GM21825 (cell line): Measurements from ENCODE around the gene UBE3A.
"Not testable (repeated sequence)": the region's sequence is repeated elsewhere in the genome, so short reads cannot be mapped to it uniquely, and the experiment has no call there.

ENCODE experiments used
- ATAC-seq: cut with Tn5 transposase; IDR thresholded peaks from one replicate; pipeline ENCODE4 v1.9.1; 2021; ENCODE audit warnings: mild to moderate bottlenecking, moderate library complexity; ENCODE audit not compliant: unreplicated experiment

The UBE3A gene

GRCh38 chr15:25438601-25439368, at the start of gene UBE3A:
UBE3A (minus strand) TSS chr15:25439024; CDS start chr15:25409107, 29,917 bp downstream.
- ATAC-seq = peak; percentile 87

- ATAC-seq = no peak
Measured at GRCh38 chr15:25487226-25487884, 48.5 kb upstream of the UBE3A start.

- ATAC-seq = no peak
Measured at GRCh38 chr15:25486051-25486450, 47.2 kb upstream of the UBE3A start.

GRCh38 chr15:25481208-25481859, 42.5 kb upstream of the UBE3A start:
- no peak for ATAC-seq

DNA sequence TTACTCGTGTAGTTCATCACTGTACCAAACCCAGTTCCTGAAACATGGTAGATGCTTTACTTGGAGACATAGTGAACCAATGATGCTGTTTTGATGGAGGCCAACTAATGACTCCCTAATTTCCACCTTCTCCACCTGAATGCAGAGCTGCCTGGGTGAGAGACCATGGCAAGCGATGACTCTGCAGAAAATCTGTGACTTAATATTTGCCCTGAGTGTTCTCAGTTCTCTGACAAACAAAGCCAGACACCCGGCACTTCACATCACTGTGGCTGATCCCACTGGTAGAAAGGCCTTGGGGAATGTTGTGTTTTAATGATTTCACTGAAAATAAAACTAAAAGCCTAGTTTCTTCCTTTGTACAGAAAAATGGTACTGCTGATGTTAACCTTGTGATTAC, 39.5 kb upstream of the UBE3A start:
- no peak for ATAC-seq

DNA sequence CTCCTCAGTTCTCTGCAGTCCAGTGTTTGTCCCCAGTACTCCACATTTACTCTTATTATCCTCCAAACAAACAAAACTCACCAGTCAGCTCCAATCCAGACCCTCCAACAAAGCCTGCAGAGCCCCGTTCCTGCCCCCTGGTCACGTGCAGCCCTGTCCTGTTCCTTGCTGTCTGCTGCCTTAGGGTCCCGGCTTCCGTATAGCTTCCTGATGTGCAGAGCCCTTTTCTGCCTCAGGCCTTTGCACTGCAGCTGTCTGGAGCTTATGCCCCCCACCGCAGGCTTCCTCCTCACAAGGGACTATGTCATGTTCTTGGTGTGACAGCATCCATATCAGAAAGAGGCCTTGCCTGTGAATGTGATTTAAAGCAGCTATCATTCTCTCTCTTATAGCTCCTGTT, 39.0 kb upstream of the UBE3A start:
- no peak for ATAC-seq

DNA sequence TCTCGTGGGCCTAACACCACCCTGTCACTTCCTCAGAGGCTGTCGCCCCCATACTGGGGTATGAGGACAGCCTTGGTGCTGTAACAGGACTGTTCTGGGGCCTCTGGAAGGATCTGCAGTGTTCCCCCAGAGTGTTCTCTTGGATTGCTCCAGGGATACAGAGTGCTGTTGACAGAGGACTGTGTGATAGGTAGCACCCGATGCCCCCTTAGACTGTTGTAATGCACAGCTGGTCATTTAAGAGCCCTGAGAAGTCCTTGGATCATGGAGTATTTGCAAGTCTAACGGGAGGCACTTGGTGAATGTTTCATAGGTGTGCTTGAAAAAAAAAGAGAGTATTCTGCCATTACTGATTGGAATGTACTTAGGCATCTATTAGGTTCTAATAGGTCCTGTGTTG, 35.4 kb upstream of the UBE3A start:
- no peak for ATAC-seq

DNA sequence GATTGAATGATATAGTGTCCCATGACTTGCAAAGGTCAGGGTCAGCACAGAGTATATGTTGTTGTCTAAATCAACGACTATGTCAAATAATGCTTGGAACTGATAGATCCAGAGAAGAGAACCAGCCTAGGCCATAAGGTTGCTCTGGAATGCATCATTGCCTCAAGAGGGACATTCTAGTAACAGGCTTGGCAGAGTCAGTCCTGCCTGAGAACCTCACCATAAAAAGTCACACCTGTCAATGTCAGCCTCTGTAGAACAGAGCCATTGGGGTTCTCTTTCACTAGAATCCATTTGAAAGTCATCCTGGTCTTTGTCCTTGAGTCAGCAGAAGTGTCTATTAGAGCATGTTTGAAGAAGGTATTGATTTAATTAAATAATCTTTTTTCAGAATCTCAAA, 31.4 kb upstream of the UBE3A start:
- ATAC-seq = no peak

GRCh38 chr15:25469377-25469776, 30.6 kb upstream of the UBE3A start:
- no peak for ATAC-seq

GRCh38 chr15:25468611-25469010, 29.8 kb upstream of the UBE3A start:
- no peak for ATAC-seq

DNA sequence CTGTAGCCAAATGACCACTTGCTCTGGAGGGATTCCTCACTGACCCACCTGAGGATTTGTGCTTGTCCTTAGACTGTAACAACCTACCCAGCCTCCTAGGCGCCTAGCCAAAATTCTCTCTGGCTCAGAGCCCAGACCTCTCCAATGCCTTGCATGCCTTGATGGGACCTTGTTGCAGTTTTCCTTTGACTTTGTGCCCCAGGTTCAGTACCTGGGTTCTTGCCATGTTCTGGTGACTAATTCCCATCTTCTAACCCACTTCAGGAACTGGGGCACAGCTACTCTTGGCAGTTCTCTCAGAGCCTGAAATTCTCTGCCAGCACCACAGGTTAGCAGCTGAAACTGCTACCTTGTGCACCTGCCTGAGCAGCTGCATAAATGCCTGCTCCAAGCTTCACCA, 27.0 kb upstream of the UBE3A start:
- no peak for ATAC-seq

GRCh38 chr15:25464784-25465183, 26.0 kb upstream of the UBE3A start:
- ATAC-seq = no peak

DNA sequence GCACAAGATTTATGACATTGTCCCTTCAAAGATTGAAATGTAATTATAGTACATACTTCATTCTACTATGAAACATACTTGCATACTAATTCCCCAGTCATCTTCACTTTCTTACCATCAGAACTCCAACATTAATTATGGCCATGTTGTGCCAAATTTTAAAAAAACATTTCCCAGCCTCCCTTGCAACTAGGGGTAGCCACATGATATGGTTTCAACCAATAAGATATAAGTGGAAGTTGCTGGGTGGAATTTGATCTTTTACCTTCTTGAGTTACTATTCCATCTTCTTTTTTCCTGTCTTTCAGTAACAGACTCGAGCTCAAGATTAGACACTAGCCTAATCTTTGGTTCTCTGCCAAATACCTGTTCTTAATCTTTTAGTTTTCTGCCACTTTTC, 25.6 kb upstream of the UBE3A start:
- ATAC-seq = no peak

DNA sequence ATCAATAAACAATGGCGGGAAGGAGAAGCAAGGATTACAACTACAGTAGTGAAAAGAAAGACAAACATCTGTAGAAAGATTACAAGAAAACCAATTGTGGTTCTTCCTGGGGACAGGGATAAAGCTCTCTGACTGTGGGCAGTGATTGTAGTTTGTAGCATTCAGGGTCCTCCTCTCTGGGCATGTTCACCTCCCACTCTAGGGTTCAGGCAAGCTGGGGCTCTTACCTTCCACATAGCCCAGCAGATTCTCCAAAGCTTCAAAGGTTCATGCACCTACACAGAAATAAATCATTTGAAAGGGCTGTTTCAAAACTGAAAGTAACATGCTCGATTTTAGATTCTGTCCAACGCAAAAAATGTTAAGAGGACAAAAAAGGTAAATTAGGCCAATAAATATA, 17.4 kb upstream of the UBE3A start:
- ATAC-seq = no peak

GRCh38 chr15:25455226-25455625, 16.4 kb upstream of the UBE3A start:
- no peak for ATAC-seq

GRCh38 chr15:25454771-25455170, 15.9 kb upstream of the UBE3A start:
- ATAC-seq = no peak

DNA sequence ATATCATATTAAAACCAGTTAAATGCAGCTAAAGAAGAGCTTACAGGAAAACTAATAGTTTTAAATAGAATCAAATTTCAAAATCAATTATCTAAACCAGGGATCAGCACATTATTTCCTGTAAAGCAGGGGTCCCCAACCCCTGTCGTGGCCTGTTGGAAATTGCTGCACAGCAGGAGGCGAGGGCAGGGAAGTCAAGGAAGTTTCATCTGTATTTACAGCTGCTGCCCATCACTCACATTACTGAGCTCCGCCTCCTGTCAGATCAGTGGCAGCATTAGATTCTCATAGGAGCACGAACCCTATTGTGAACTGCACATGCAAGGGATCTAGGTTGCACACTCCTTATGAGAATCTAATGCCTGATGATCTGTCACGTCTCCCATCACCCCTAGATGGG, 14.4 kb upstream of the UBE3A start:
- ATAC-seq = not testable (repeated sequence)

DNA sequence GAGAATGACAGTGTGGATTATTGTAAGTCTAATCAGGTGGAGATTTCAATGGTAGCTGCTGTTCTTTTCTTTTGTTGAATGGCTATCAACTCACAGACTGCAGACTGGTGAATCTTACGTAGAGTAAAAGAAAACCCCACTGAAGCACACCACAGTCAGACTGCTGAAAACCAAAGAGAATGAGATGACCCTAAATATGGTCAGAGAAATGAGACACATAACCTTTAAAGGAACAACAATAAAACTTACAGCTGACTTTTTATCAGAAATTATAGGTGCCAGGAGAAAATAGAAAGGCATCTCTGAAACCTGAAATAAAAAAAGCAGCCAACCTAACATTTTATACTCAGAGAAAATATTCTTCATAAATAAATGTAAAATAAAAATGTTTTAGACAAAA, 12.7 kb upstream of the UBE3A start:
- no peak for ATAC-seq

DNA sequence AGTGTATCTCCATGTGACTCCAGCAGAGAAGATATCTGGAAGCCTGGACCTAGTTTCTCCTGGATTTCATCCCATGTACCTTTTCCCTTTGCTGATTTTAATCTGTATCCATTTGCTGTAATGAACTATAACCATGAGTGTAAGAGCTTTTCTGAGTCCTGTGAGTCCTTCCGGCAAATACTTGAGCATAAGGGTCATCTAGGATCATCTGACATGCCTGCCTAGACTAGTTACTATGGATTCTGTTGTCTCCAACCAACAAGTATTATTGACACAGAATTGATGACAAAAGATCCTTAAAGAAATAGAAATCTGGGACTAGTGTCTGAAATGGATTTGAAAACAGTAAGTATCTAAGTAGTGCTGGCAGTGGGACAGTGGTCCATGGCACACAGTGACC, 11.3 kb upstream of the UBE3A start:
- ATAC-seq = no peak

- no peak for ATAC-seq
Measured at GRCh38 chr15:25446076-25446475, 7.3 kb upstream of the UBE3A start.

- no peak for ATAC-seq
Measured at GRCh38 chr15:25445412-25445811, 6.6 kb upstream of the UBE3A start.

DNA sequence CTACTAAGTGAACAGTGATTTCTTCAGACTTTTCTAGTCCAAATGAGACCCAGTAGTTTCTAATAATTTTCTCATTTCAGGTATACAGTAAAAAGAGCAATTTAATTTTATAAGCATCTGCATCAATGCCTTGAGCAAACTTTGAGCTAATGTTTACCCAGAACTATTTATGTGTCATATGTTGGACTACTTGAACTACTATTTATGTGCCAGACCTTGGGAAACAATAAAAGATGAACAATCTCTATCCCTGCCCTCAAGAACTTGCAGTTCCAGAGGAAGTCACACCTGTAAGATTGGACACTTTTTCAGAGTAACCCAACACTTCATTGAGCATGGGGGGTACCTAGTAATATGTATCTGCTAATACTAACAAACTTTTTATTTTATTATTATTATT, 2.3 kb upstream of the UBE3A start:
- ATAC-seq = no peak
